ENCODE results near the gene ADCY3. TPM values are rescaled to one million over a fixed set of nuclear protein-coding genes. Genes with fewer than 3 reads are reported as not detected.

ADCY3 gene
- total and polyA plus RNA-seq, 10 of the 15 experiments (the other 5 are each of a cell fraction or from before 2014, with no cell fraction given): 2.8 to 102 (median 50.4) TPM

- peaks cover 11% of the 10 kb centered on the region for H3K79me2 ChIP-seq (ENCODE audit: control insufficient read depth, insufficient read depth, low read length)
- no peaks in the 10 kb centered on the region for H3K27me3 ChIP-seq (replicated peaks in 1 of 2; ENCODE audit: control insufficient read depth in 2 of 2, insufficient read depth in 2 of 2, low read length in 1 of 2)
- no peaks in the 10 kb centered on the region for H4K20me1 ChIP-seq (ENCODE audit: control insufficient read depth, insufficient read depth)
- POLR2A ChIA-PET: no interaction called here
- BruUV-seq (replicated peaks): no TSS peak
- no peak for DNase-seq (ENCODE audit: low read depth, low spot score)
- no peak overlapping the region for H3K9ac ChIP-seq (ENCODE audit: control insufficient read depth, insufficient read depth, low read length)
- 66% methylated on average over 3 of the region's 3 CpGs for WGBS (ENCODE audit: insufficient coverage, insufficient replicate concordance, low lambda C conversion rate, missing lambda C conversion rate)
- SMC1A ChIA-PET (ENCODE audit: uncharacterized antibody, unreplicated experiment): interaction anchor here (0.8 to 1.2 kb wide), 3 partner anchors 9 to 282 kb away, joined by 3 to 4 read pairs (median 4); no protein-coding TSS in a partner anchor
- no peak overlapping the region for H3K4me3 ChIP-seq
- no peak for FAIRE-seq
- no peak for ATAC-seq
- no peak overlapping the region for H2AFZ ChIP-seq (ENCODE audit: control insufficient read depth, low read depth, low read length)
- in situ Hi-C loops (cut with MboI): no loop called here
- intact Hi-C loops (cut with micrococcal nuclease; ENCODE audit: unreplicated experiment): no loop called here
- CTCF ChIA-PET: interaction anchor here (0.8 to 1.5 kb wide), 2 partner anchors 39 to 176 kb away, joined by 3 to 5 read pairs; no protein-coding TSS in a partner anchor
- RAD21 ChIA-PET (ENCODE audit: unreplicated experiment): no interaction called here
- H3K4me1 ChIP-seq (ENCODE audit: control insufficient read depth, insufficient read depth, low read length): peaks cover 10% of the 10 kb centered on the region
- no peak for TF ChIP-seq ZNF24 (IDR thresholded peaks at IDR 0.05)
- TF ChIP-seq ZNF384 (IDR thresholded peaks at IDR 0.05; ENCODE audit: borderline replicate concordance, low read depth, low read length): no peak
- TF ChIP-seq IRF4 (IDR thresholded peaks at IDR 0.05; ENCODE audit: low read depth, low read length): no peak
- TF ChIP-seq, protein P1, sequence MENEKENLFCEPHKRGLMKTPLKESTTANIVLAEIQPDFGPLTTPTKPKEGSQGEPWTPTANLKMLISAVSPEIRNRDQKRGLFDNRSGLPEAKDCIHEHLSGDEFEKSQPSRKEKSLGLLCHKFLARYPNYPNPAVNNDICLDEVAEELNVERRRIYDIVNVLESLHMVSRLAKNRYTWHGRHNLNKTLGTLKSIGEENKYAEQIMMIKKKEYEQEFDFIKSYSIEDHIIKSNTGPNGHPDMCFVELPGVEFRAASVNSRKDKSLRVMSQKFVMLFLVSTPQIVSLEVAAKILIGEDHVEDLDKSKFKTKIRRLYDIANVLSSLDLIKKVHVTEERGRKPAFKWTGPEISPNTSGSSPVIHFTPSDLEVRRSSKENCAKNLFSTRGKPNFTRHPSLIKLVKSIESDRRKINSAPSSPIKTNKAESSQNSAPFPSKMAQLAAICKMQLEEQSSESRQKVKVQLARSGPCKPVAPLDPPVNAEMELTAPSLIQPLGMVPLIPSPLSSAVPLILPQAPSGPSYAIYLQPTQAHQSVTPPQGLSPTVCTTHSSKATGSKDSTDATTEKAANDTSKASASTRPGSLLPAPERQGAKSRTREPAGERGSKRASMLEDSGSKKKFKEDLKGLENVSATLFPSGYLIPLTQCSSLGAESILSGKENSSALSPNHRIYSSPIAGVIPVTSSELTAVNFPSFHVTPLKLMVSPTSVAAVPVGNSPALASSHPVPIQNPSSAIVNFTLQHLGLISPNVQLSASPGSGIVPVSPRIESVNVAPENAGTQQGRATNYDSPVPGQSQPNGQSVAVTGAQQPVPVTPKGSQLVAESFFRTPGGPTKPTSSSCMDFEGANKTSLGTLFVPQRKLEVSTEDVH (IDR thresholded peaks at IDR 0.05; ENCODE audit: low read depth, partially characterized antibody): no peak
- no peak for TF ChIP-seq BRCA1 (IDR thresholded peaks at IDR 0.05; ENCODE audit: low read depth, low read length)
- TF ChIP-seq, protein P2, sequence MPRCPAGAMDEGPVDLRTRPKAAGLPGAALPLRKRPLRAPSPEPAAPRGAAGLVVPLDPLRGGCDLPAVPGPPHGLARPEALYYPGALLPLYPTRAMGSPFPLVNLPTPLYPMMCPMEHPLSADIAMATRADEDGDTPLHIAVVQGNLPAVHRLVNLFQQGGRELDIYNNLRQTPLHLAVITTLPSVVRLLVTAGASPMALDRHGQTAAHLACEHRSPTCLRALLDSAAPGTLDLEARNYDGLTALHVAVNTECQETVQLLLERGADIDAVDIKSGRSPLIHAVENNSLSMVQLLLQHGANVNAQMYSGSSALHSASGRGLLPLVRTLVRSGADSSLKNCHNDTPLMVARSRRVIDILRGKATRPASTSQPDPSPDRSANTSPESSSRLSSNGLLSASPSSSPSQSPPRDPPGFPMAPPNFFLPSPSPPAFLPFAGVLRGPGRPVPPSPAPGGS (IDR thresholded peaks at IDR 0.05; ENCODE audit: borderline replicate concordance, insufficient read depth, low read depth, low read length, poor library complexity, severe bottlenecking): no peak
- TF ChIP-seq RCOR1 (conservative IDR thresholded peaks at IDR 0.05; ENCODE audit: low read depth, low read length): no peak
- TF ChIP-seq SMC3 (IDR thresholded peaks at IDR 0.05; ENCODE audit: borderline replicate concordance, low read length): no peak
- no peak for TF ChIP-seq ZBED1 (IDR thresholded peaks at IDR 0.05; ENCODE audit: borderline replicate concordance)
- no peak for TF ChIP-seq NFYB (IDR thresholded peaks at IDR 0.05; ENCODE audit: insufficient read depth, low read depth, low read length)
- no peak for TF ChIP-seq MTA2 (IDR thresholded peaks at IDR 0.05; ENCODE audit: low read depth)
- TF ChIP-seq ZNF274 (IDR thresholded peaks at IDR 0.05; ENCODE audit: insufficient read depth, insufficient read length): no peak
- TF ChIP-seq SREBF1 (IDR thresholded peaks at IDR 0.05; ENCODE audit: low read length): no peak
- TF ChIP-seq DPF2 (IDR thresholded peaks at IDR 0.05): no peak
- TF ChIP-seq STAT1 (conservative IDR thresholded peaks at IDR 0.05): no peak
- TF ChIP-seq SREBF2 (IDR thresholded peaks at IDR 0.05; ENCODE audit: low read length): no peak
- no peak for TF ChIP-seq FOXK2 (IDR thresholded peaks at IDR 0.05)
- no peak overlapping the region for H3K27ac ChIP-seq (ENCODE audit: control insufficient read depth, insufficient read depth)
- peaks cover 5% of the 10 kb centered on the region; the same call in 2 of the 3 replicates for H3K9me3 ChIP-seq (replicated peaks; ENCODE audit: control insufficient read depth, insufficient read depth, low read length)
- H3K36me3 ChIP-seq (ENCODE audit: control insufficient read depth in 2 of 2, insufficient read depth in 2 of 2, low read length in 1 of 2): no peaks in the 10 kb centered on the region
- H3K4me2 ChIP-seq (ENCODE audit: control insufficient read depth, insufficient read depth): no peak overlapping the region
These were observed 131.2 kb downstream of the ADCY3 start for GRCh38 chr2:24788816-24789215.
